Smooth muscle cell (in vitro differentiated cells): ENCODE results near the gene HAUS1. TPM values are rescaled to one million over a fixed set of nuclear protein-coding genes. Genes with fewer than 3 reads are reported as not detected.

Source experiments
- DNase-seq: peaks from one replicate; lab custom pipeline; 2025; ENCODE audit not compliant: unreplicated experiment; lab: John Stamatoyannopoulos, UW
- H2AFZ ChIP-seq: fragments of 200-600 bp; sonication (generic); 2 replicates; pipeline ENCODE4 v1.6.0; 2016; ENCODE audit warnings: antibody characterized with exemption, low read depth, mild to moderate bottlenecking
- H3F3A ChIP-seq: fragments of 200-600 bp; sonication (generic); 2 replicates; pipeline ENCODE4 v1.6.0; 2017; ENCODE audit warnings: antibody characterized with exemption, low read depth
- H3K27ac ChIP-seq: fragments of 200-600 bp; sonication (generic); 2 replicates; pipeline ENCODE4 v1.5.1; 2016; ENCODE audit warnings: low read depth, mild to moderate bottlenecking
- H3K27me3 ChIP-seq: fragments of 200-600 bp; sonication (generic); 2 replicates; pipeline ENCODE4 v1.6.1; 2016; ENCODE audit warnings: low read depth, mild to moderate bottlenecking
- H3K36me3 ChIP-seq: fragments of 200-600 bp; sonication (generic); 2 replicates; pipeline ENCODE4 v1.5.1; 2016; ENCODE audit warnings: low read depth
- H3K4me1 ChIP-seq: fragments of 200-600 bp; sonication (generic); 2 replicates; pipeline ENCODE4 v1.5.1; 2016; ENCODE audit warnings: low read depth
- H3K4me2 ChIP-seq: fragments of 200-600 bp; sonication (generic); 2 replicates; pipeline ENCODE4 v1.6.0; 2016; ENCODE audit warnings: mild to moderate bottlenecking
- H3K4me3 ChIP-seq: fragments of 200-600 bp; sonication (generic); 2 replicates; pipeline ENCODE4 v1.5.1; 2016; ENCODE audit warnings: mild to moderate bottlenecking
- H3K79me2 ChIP-seq: fragments of 200-600 bp; sonication (generic); 2 replicates; pipeline ENCODE4 v1.6.0; 2016; ENCODE audit warnings: low read depth, mild to moderate bottlenecking
- H3K9ac ChIP-seq: fragments of 200-600 bp; sonication (generic); 2 replicates; pipeline ENCODE4 v1.6.0; 2016; ENCODE audit warnings: low read depth
- H3K9me3 ChIP-seq: fragments of 200-600 bp; sonication (generic); replicated peaks from 2 replicates; pipeline ENCODE4 v1.5.1; 2016; ENCODE audit warnings: low read depth
- H4K20me1 ChIP-seq: fragments of 200-600 bp; sonication (generic); 2 replicates; pipeline ENCODE4 v1.6.0; 2016; ENCODE audit warnings: low read depth
- CTCF ChIP-seq: fragments of 200-600 bp; sonication (generic); IDR thresholded peaks from 2 replicates; pipeline ENCODE4 v1.5.1; 2017; ENCODE audit warnings: borderline replicate concordance, mild to moderate bottlenecking, antibody characterized with exemption; ENCODE audit not compliant: insufficient read depth, poor library complexity, severe bottlenecking
- WGBS: methylation state at CpG from one replicate; pipeline ENCODE4 v1.1.7; 2016; ENCODE audit warnings: low lambda C conversion rate; 5-methylcytosine and 5-hydroxymethylcytosine counted together
- polyA plus RNA-seq: library from polyadenylated mRNA; unstranded; fragments of >200 nt; fragmentation: Nextera tagmentation; extraction: Ambion mirVana; gene quantifications from 2 replicates; pipeline ENCODE4 v1.2.1, GENCODE V29; 2016
- total RNA-seq: library from RNA; depleted of rRNA; stranded (reverse); fragments of >200 nt; gene quantifications from 2 replicates; pipeline ENCODE4 v1.2.3, GENCODE V29; 2014

Gene HAUS1
- total and polyA plus RNA-seq, 2 experiments from 2014 or later, result 44.2 to 50.6 TPM

- no peaks in the 10 kb centered on the region for H3K27me3 ChIP-seq
Measured at GRCh38 chr18:46097431-46097800, 6.8 kb upstream of the HAUS1 start.

GRCh38 chr18:46097801-46098615 lies 6.2 kb upstream of the HAUS1 start, which contains the start of gene ATP5F1A:
TSS of gene ATP5F1A (minus strand) at chr18:46098296. CDS start at chr18:46098231, 65 bp downstream.
- Histone ChIP-seq H3K36me3 (no peaks in the 10 kb centered on the region), H3K4me3 (peak within 1 kb of the TSS; percentile 80), H3K27ac (peak within 1 kb of the TSS; percentile 74), H3F3A (peaks cover 4% of the 10 kb centered on the region), H3K4me2 (peak within 1 kb of the TSS; percentile 96), H3K9ac (peak within 1 kb of the TSS; percentile 83), H2AFZ (peak within 1 kb of the TSS; percentile 85), H3K79me2 (peaks cover 50% of the 10 kb centered on the region), H4K20me1 (peaks cover 43% of the 10 kb centered on the region), H3K27me3 (no peaks in the 10 kb centered on the region), H3K4me1 (peaks cover 6% of the 10 kb centered on the region), H3K9me3 (no peaks in the 10 kb centered on the region)
- under 1% methylated on average over 53 of the region's 53 CpGs for WGBS
- DNase-seq, result peak; percentile 44
- TF ChIP-seq CTCF, result no peak

More at GRCh38 chr18:46097431-46097800, 6.8 kb upstream of the HAUS1 start:
- WGBS, result under 1% methylated on average over 8 of the region's 8 CpGs
- Histone ChIP-seq H3K4me3 (peak overlapping the region; percentile 80), H4K20me1 (peaks cover 49% of the 10 kb centered on the region), H3K4me1 (peaks cover 6% of the 10 kb centered on the region), H3K4me2 (peak overlapping the region; percentile 96), H3K79me2 (peaks cover 56% of the 10 kb centered on the region), H3K9me3 (no peaks in the 10 kb centered on the region), H2AFZ (peak overlapping the region; percentile 85), H3K9ac (peak overlapping the region; percentile 83), H3K36me3 (no peaks in the 10 kb centered on the region), H3K27ac (peak overlapping the region; percentile 74), H3F3A (peaks cover 4% of the 10 kb centered on the region)
- DNase-seq, result no peak
- no peak for TF ChIP-seq CTCF

GRCh38 chr18:46098616-46098933 lies 5.6 kb upstream of the HAUS1 start:
- peaks cover 6% of the 10 kb centered on the region for H3K4me1 ChIP-seq
- H3K27me3 ChIP-seq, result no peaks in the 10 kb centered on the region
- 12% methylated on average over 16 of the region's 16 CpGs for WGBS
- H3K4me3 ChIP-seq, result peak overlapping the region; percentile 80
- H3K4me2 ChIP-seq, result peak overlapping the region; percentile 96
- no peaks in the 10 kb centered on the region for H3K9me3 ChIP-seq
- peaks cover 44% of the 10 kb centered on the region for H3K79me2 ChIP-seq
- H3K9ac ChIP-seq, result peak overlapping the region; percentile 4
- peaks cover 4% of the 10 kb centered on the region for H3F3A ChIP-seq
- H3K36me3 ChIP-seq, result no peaks in the 10 kb centered on the region
- peaks cover 37% of the 10 kb centered on the region for H4K20me1 ChIP-seq
- peak overlapping the region; percentile 85 for H2AFZ ChIP-seq
- peak overlapping the region; percentile 74 for H3K27ac ChIP-seq
- TF ChIP-seq CTCF, result no peak
- no peak for DNase-seq

- peaks cover 35% of the 10 kb centered on the region for H3K79me2 ChIP-seq
- no peak overlapping the region for H3K27ac ChIP-seq
- H3K27me3 ChIP-seq, result no peaks in the 10 kb centered on the region
- H3K36me3 ChIP-seq, result no peaks in the 10 kb centered on the region
- H3K4me2 ChIP-seq, result no peak overlapping the region
- peaks cover 6% of the 10 kb centered on the region for H3K4me1 ChIP-seq
- peaks cover 4% of the 10 kb centered on the region for H3F3A ChIP-seq
- no peak overlapping the region for H2AFZ ChIP-seq
- TF ChIP-seq CTCF, result no peak
- no peak overlapping the region for H3K4me3 ChIP-seq
- no peaks in the 10 kb centered on the region for H3K9me3 ChIP-seq
- no peak overlapping the region for H3K9ac ChIP-seq
- no peak for DNase-seq
- WGBS, result 97% methylated on average over 8 of the region's 8 CpGs
- peaks cover 28% of the 10 kb centered on the region for H4K20me1 ChIP-seq
Measured at GRCh38 chr18:46099463-46099862, 4.7 kb upstream of the HAUS1 start.
